CD4-positive, CD25-positive, alpha-beta regulatory T cell (primary cell): ENCODE measurements around the gene ICAM1. TPM values are rescaled to one million over a fixed set of nuclear protein-coding genes. Genes with fewer than 3 reads are reported as not detected.
A peak's percentile ranks its signal among the peaks of the same experiment; 100 is the strongest.

Experiments used
- ATAC-seq, 2 donors: fragments of 150-1000 bp; cut with Tn5 transposase; one replicate each; pipeline ENCODE4 v1.10.0; 2021; ENCODE audit warnings: low read depth in 2 of 2, moderate number of reproducible peaks in 2 of 2, moderate library complexity in 1 of 2
- DNase-seq, 3 donors: peaks; one replicate each; pipeline versions ENCODE4 v3.0.0 to v3.0.0-alpha.2; 2012 to 2022; ENCODE audit warnings: mixed read lengths in 1 of 3
- H3K27ac ChIP-seq: one replicate; pipeline ENCODE4 v1.7.0; 2013; ENCODE audit warnings: mild to moderate bottlenecking, low read length; ENCODE audit not compliant: insufficient read depth, poor library complexity, severe bottlenecking
- H3K27me3 ChIP-seq: one replicate; pipeline ENCODE4 v1.7.0; 2013; ENCODE audit warnings: low read length; ENCODE audit not compliant: control insufficient read depth, insufficient read depth
- H3K36me3 ChIP-seq: one replicate; pipeline ENCODE4 v1.7.0; 2013; ENCODE audit warnings: mild to moderate bottlenecking, low read length, moderate library complexity; ENCODE audit not compliant: control insufficient read depth, insufficient read depth
- H3K4me1 ChIP-seq: 2 replicates; pipeline ENCODE4 v1.7.0; 2013; ENCODE audit warnings: mild to moderate bottlenecking, low read length; ENCODE audit not compliant: insufficient read depth, control insufficient read depth, poor library complexity, severe bottlenecking
- H3K4me3 ChIP-seq: one replicate; pipeline ENCODE4 v1.7.0; 2013; ENCODE audit warnings: low read depth, mild to moderate bottlenecking, low read length, moderate library complexity
- H3K9me3 ChIP-seq, 2 experiments: 1 replicate in 1 of 2; 2 replicates in 1 of 2; pipeline ENCODE4 v1.7.0; 2013; ENCODE audit warnings: low read length in 2 of 2, mild to moderate bottlenecking in 1 of 2, moderate library complexity in 1 of 2; ENCODE audit not compliant: control insufficient read depth in 2 of 2
- H3K27ac Mint-ChIP-seq, 3 donors: one replicate each; pipeline ENCODE4 v1.8.0; 2020 to 2022; ENCODE audit warnings: mild to moderate bottlenecking in 3 of 3, mixed read lengths in 3 of 3, moderate library complexity in 2 of 3
- H3K27me3 Mint-ChIP-seq: one replicate; pipeline ENCODE4 v1.8.0; 2022; ENCODE audit warnings: mild to moderate bottlenecking, mixed read lengths
- H3K36me3 Mint-ChIP-seq: one replicate; pipeline ENCODE4 v1.8.0; 2020; ENCODE audit warnings: mixed read lengths
- H3K4me1 Mint-ChIP-seq, 4 donors: one replicate each; pipeline ENCODE4 v1.8.0; 2020 to 2022; ENCODE audit warnings: mixed read lengths in 4 of 4, mild to moderate bottlenecking in 1 of 4
- H3K4me3 Mint-ChIP-seq, 4 donors: one replicate each; pipeline ENCODE4 v1.8.0; 2020 to 2022; ENCODE audit warnings: mild to moderate bottlenecking in 4 of 4, mixed read lengths in 4 of 4, moderate library complexity in 3 of 4
- H3K9me3 Mint-ChIP-seq, 7 donors: one replicate each; pipeline ENCODE4 v1.8.0; 2020 to 2022; ENCODE audit warnings: mixed read lengths in 7 of 7, mild to moderate bottlenecking in 3 of 7, moderate library complexity in 2 of 7
- polyA plus RNA-seq, 4 donors: library from polyadenylated mRNA; unstranded; fragments of 300-500 nt; fragmentation: Illumina TruSeq; gene quantifications; one replicate each; pipeline ENCODE4 v1.2.3, GENCODE V29; 2021
- total RNA-seq: library from RNA; stranded (reverse); gene quantifications from one replicate; pipeline ENCODE4 v1.2.3, GENCODE V29; 2022

Gene ICAM1
- total and polyA plus RNA-seq, 5 donors from 2014 or later, result 4.8 to 13.7 (median 7.8) TPM

- no peak overlapping the region for H3K4me3 Mint-ChIP-seq
- H3K9me3 ChIP-seq, result no peaks in the 10 kb centered on the region
- no peaks in the 10 kb centered on the region for H3K27me3 Mint-ChIP-seq
- ATAC-seq, result no peak
- peaks cover 8% of the 10 kb centered on the region for H3K36me3 ChIP-seq
- no peak overlapping the region for H3K27ac Mint-ChIP-seq
- no peak for DNase-seq
- H3K27me3 ChIP-seq, result no peaks in the 10 kb centered on the region
- peaks cover 24% of the 10 kb centered on the region for H3K4me1 ChIP-seq
- H3K9me3 Mint-ChIP-seq, result no peaks in the 10 kb centered on the region
- H3K36me3 Mint-ChIP-seq, result peaks cover 8% of the 10 kb centered on the region
- H3K4me1 Mint-ChIP-seq, result peaks cover 0 to 29% (median 16%) of the 10 kb centered on the region in 4 donors
- no peak overlapping the region for H3K27ac ChIP-seq
- no peak overlapping the region for H3K4me3 ChIP-seq
Observed at GRCh38 chr19:10227026-10227971, 43.6 kb upstream of the ICAM1 start.

GRCh38 chr19:10228393-10228792 is 42.5 kb upstream of the ICAM1 start:
- Histone ChIP-seq H3K4me1 (peaks cover 24% of the 10 kb centered on the region), H3K9me3 (no peaks in the 10 kb centered on the region)
- H3K4me3 Mint-ChIP-seq, result peak overlapping the region in 3 of 4 donors; percentile 91

GRCh38 chr19:10228920-10229319 is 42.0 kb upstream of the ICAM1 start:
- H3K27ac ChIP-seq, result no peak overlapping the region
- no peak overlapping the region for H3K4me3 ChIP-seq
- DNase-seq, result peak; percentile 20 to 68 (median 53)
- Mint-ChIP-seq H3K4me3 (peak overlapping the region; percentile 91 to 93 (median 91)), H3K27me3 (no peaks in the 10 kb centered on the region), H3K27ac (peak overlapping the region; percentile 32 to 93 (median 89)), H3K9me3 (no peaks in the 10 kb centered on the region), H3K36me3 (peaks cover 4% of the 10 kb centered on the region), H3K4me1 (peaks cover 0 to 35% (median 18%) of the 10 kb centered on the region in 4 donors)
- H3K36me3 ChIP-seq, result peaks cover 7% of the 10 kb centered on the region
- no peak for ATAC-seq
- H3K9me3 ChIP-seq, result no peaks in the 10 kb centered on the region
- H3K27me3 ChIP-seq, result no peaks in the 10 kb centered on the region
- peaks cover 24% of the 10 kb centered on the region for H3K4me1 ChIP-seq

More at GRCh38 chr19:10228393-10228792, 42.5 kb upstream of the ICAM1 start:
- ATAC-seq (no peak), DNase-seq (no peak)
- Mint-ChIP-seq H3K27ac (no peak overlapping the region), H3K9me3 (no peaks in the 10 kb centered on the region), H3K36me3 (peaks cover 4% of the 10 kb centered on the region), H3K4me1 (peaks cover 0 to 34% (median 18%) of the 10 kb centered on the region in 4 donors), H3K27me3 (no peaks in the 10 kb centered on the region)
- no peak overlapping the region for H3K4me3 ChIP-seq
- no peaks in the 10 kb centered on the region for H3K27me3 ChIP-seq
- no peak overlapping the region for H3K27ac ChIP-seq
- peaks cover 8% of the 10 kb centered on the region for H3K36me3 ChIP-seq

GRCh38 chr19:10230173-10230860 is 40.6 kb upstream of the ICAM1 start:
- Mint-ChIP-seq H3K27ac (peak overlapping the region in 2 of 3 donors; percentile 89 to 93), H3K4me1 (peaks cover 0 to 38% (median 20%) of the 10 kb centered on the region in 4 donors), H3K36me3 (no peaks in the 10 kb centered on the region), H3K9me3 (no peaks in the 10 kb centered on the region), H3K27me3 (no peaks in the 10 kb centered on the region), H3K4me3 (peak overlapping the region; percentile 91 to 93 (median 92))
- Histone ChIP-seq H3K27ac (peak overlapping the region; percentile 92), H3K9me3 (no peaks in the 10 kb centered on the region), H3K4me1 (peaks cover 30% of the 10 kb centered on the region), H3K4me3 (peak overlapping the region; percentile 77), H3K27me3 (no peaks in the 10 kb centered on the region), H3K36me3 (no peaks in the 10 kb centered on the region)
- ATAC-seq (peak; percentile 61 to 67), DNase-seq (peak; percentile 53 to 73 (median 58))

- Histone ChIP-seq H3K4me1 (peaks cover 35% of the 10 kb centered on the region), H3K27me3 (no peaks in the 10 kb centered on the region), H3K4me3 (peak within 1 kb of the TSS; percentile 59), H3K27ac (peak within 1 kb of the TSS; percentile 92), H3K9me3 (no peaks in the 10 kb centered on the region), H3K36me3 (no peaks in the 10 kb centered on the region)
- peak; percentile 64 to 74 (median 72) for DNase-seq
- Mint-ChIP-seq H3K36me3 (no peaks in the 10 kb centered on the region), H3K4me1 (peaks cover 0 to 43% (median 23%) of the 10 kb centered on the region in 4 donors), H3K4me3 (peak within 1 kb of the TSS; percentile 91 to 93 (median 92)), H3K9me3 (no peaks in the 10 kb centered on the region), H3K27ac (peak within 1 kb of the TSS in 2 of 3 donors; percentile 88 to 89), H3K27me3 (peaks cover under 1% of the 10 kb centered on the region)
- ATAC-seq, result peak; percentile 38 to 40
Observed at GRCh38 chr19:10230861-10231611, 39.9 kb upstream of the ICAM1 start, which contains the start of gene S1PR2. S1PR2 (minus strand) TSS chr19:10231331; CDS start chr19:10224905, 6,426 bp downstream.

- Mint-ChIP-seq H3K27me3 (peaks cover 4% of the 10 kb centered on the region), H3K4me1 (peaks cover 0 to 46% (median 26%) of the 10 kb centered on the region in 4 donors), H3K27ac (peak overlapping the region in 2 of 3 donors; percentile 88 to 89), H3K9me3 (no peaks in the 10 kb centered on the region), H3K36me3 (no peaks in the 10 kb centered on the region), H3K4me3 (peak overlapping the region; percentile 80 to 90 (median 87))
- no peaks in the 10 kb centered on the region for H3K27me3 ChIP-seq
- H3K4me3 ChIP-seq, result peak overlapping the region; percentile 50
- DNase-seq (no peak), ATAC-seq (no peak)
- H3K9me3 ChIP-seq, result no peaks in the 10 kb centered on the region
- H3K4me1 ChIP-seq, result peaks cover 42% of the 10 kb centered on the region
- peak overlapping the region; percentile 92 for H3K27ac ChIP-seq
- H3K36me3 ChIP-seq, result no peaks in the 10 kb centered on the region
Observed at GRCh38 chr19:10231612-10232228, 39.2 kb upstream of the ICAM1 start.

- Histone ChIP-seq H3K9me3 (no peaks in the 10 kb centered on the region), H3K4me3 (no peak overlapping the region), H3K4me1 (peaks cover 37% of the 10 kb centered on the region), H3K27ac (no peak overlapping the region), H3K27me3 (no peaks in the 10 kb centered on the region), H3K36me3 (no peaks in the 10 kb centered on the region)
- ATAC-seq (no peak), DNase-seq (no peak)
- peaks cover 4% of the 10 kb centered on the region for H3K27me3 Mint-ChIP-seq
- H3K9me3 Mint-ChIP-seq, result no peaks in the 10 kb centered on the region
- H3K4me1 Mint-ChIP-seq, result peaks cover 0 to 49% (median 28%) of the 10 kb centered on the region in 4 donors
- peak overlapping the region in 1 of 3 donors; percentile 84 for H3K27ac Mint-ChIP-seq
- no peaks in the 10 kb centered on the region for H3K36me3 Mint-ChIP-seq
- peak overlapping the region in 2 of 4 donors; percentile 51 to 88 for H3K4me3 Mint-ChIP-seq
Observed at GRCh38 chr19:10233946-10234345, 37.0 kb upstream of the ICAM1 start.
